ENCODE data around the gene CYP46A1. TPM values are rescaled to one million over a fixed set of nuclear protein-coding genes. Genes with fewer than 3 reads are reported as not detected.

The CYP46A1 gene
- total RNA-seq, 1 donor from 2014 or later: 1.9 TPM

- no peak for TF ChIP-seq CTCF (IDR thresholded peaks at IDR 0.05; ENCODE audit: unreplicated experiment)
- Mint-ChIP-seq H3K27ac (peak overlapping the region; percentile 94), H3K4me3 (no peak overlapping the region), H3K27me3 (ENCODE audit: low read depth) (peaks cover 17% of the 10 kb centered on the region), H3K4me1 (peaks cover 28% of the 10 kb centered on the region), H3K9me3 (no peaks in the 10 kb centered on the region), H3K36me3 (no peaks in the 10 kb centered on the region)
- DNase-seq (ENCODE audit: low spot score in 2 of 2, unreplicated experiment in 2 of 2): no peak
Observed at GRCh38 chr14:99664058-99664936, 19.8 kb upstream of the CYP46A1 start.

GRCh38 chr14:99664937-99665273 lies 19.2 kb upstream of the CYP46A1 start:
- Mint-ChIP-seq H3K27ac (no peak overlapping the region), H3K27me3 (ENCODE audit: low read depth) (peaks cover 16% of the 10 kb centered on the region), H3K36me3 (no peaks in the 10 kb centered on the region), H3K9me3 (no peaks in the 10 kb centered on the region), H3K4me1 (peaks cover 28% of the 10 kb centered on the region), H3K4me3 (no peak overlapping the region)
- TF ChIP-seq CTCF (IDR thresholded peaks at IDR 0.05; ENCODE audit: unreplicated experiment): no peak
- no peak for DNase-seq (ENCODE audit: low spot score in 2 of 2, unreplicated experiment in 2 of 2)

- Mint-ChIP-seq H3K4me3 (no peak overlapping the region), H3K9me3 (no peaks in the 10 kb centered on the region), H3K4me1 (peaks cover 34% of the 10 kb centered on the region), H3K36me3 (no peaks in the 10 kb centered on the region), H3K27ac (no peak overlapping the region), H3K27me3 (ENCODE audit: low read depth) (peaks cover 2% of the 10 kb centered on the region)
- TF ChIP-seq CTCF (IDR thresholded peaks at IDR 0.05; ENCODE audit: unreplicated experiment): no peak
- DNase-seq (ENCODE audit: low spot score in 2 of 2, unreplicated experiment in 2 of 2): no peak
Observed at GRCh38 chr14:99666533-99666932, 17.6 kb upstream of the CYP46A1 start.

- no peak overlapping the region for H3K27ac Mint-ChIP-seq
Observed at GRCh38 chr14:99667045-99667444, 17.1 kb upstream of the CYP46A1 start.

GRCh38 chr14:99667821-99668220 lies 16.3 kb upstream of the CYP46A1 start:
- DNase-seq (ENCODE audit: low spot score in 2 of 2, unreplicated experiment in 2 of 2): no peak
- H3K27me3 Mint-ChIP-seq (ENCODE audit: low read depth): peaks cover 4% of the 10 kb centered on the region
- H3K27ac Mint-ChIP-seq: no peak overlapping the region
- TF ChIP-seq CTCF (IDR thresholded peaks at IDR 0.05; ENCODE audit: unreplicated experiment): no peak
- H3K36me3 Mint-ChIP-seq: no peaks in the 10 kb centered on the region
- H3K4me1 Mint-ChIP-seq: peaks cover 40% of the 10 kb centered on the region
- H3K4me3 Mint-ChIP-seq: no peak overlapping the region
- no peaks in the 10 kb centered on the region for H3K9me3 Mint-ChIP-seq

More at GRCh38 chr14:99667045-99667444, 17.1 kb upstream of the CYP46A1 start:
- no peak for DNase-seq (ENCODE audit: low spot score in 2 of 2, unreplicated experiment in 2 of 2)
- peaks cover 4% of the 10 kb centered on the region for H3K27me3 Mint-ChIP-seq (ENCODE audit: low read depth)
- H3K9me3 Mint-ChIP-seq: no peaks in the 10 kb centered on the region
- peaks cover 39% of the 10 kb centered on the region for H3K4me1 Mint-ChIP-seq
- no peak for TF ChIP-seq CTCF (IDR thresholded peaks at IDR 0.05; ENCODE audit: unreplicated experiment)
- H3K36me3 Mint-ChIP-seq: no peaks in the 10 kb centered on the region
- no peak overlapping the region for H3K4me3 Mint-ChIP-seq
